Measurements from ENCODE around the gene AMELX. TPM values are rescaled to one million over a fixed set of nuclear protein-coding genes. Genes with fewer than 3 reads are reported as not detected.

Gene AMELX
- total RNA-seq, 4 donors from 2014 or later: not detected

- WGBS, 2 donors: 68 to 69% methylated on average over 5 of the region's 5 CpGs
- Histone ChIP-seq H3K36me3 (no peaks in the 10 kb centered on the region), H3K4me3 (replicated peaks in 1 of 3) (no peak overlapping the region), H3K4me1 (peaks cover 0 to 4% of the 10 kb centered on the region in 2 donors), H3K27me3 (no peaks in the 10 kb centered on the region), H3K27ac (no peak overlapping the region), H3K9me3 (no peaks in the 10 kb centered on the region)
- intact Hi-C loops (cut with DNase I): no loop called here
- DNase-seq: no peak
- TF ChIP-seq POLR2A (IDR thresholded peaks at IDR 0.05): no peak
- TF ChIP-seq, protein P1, sequence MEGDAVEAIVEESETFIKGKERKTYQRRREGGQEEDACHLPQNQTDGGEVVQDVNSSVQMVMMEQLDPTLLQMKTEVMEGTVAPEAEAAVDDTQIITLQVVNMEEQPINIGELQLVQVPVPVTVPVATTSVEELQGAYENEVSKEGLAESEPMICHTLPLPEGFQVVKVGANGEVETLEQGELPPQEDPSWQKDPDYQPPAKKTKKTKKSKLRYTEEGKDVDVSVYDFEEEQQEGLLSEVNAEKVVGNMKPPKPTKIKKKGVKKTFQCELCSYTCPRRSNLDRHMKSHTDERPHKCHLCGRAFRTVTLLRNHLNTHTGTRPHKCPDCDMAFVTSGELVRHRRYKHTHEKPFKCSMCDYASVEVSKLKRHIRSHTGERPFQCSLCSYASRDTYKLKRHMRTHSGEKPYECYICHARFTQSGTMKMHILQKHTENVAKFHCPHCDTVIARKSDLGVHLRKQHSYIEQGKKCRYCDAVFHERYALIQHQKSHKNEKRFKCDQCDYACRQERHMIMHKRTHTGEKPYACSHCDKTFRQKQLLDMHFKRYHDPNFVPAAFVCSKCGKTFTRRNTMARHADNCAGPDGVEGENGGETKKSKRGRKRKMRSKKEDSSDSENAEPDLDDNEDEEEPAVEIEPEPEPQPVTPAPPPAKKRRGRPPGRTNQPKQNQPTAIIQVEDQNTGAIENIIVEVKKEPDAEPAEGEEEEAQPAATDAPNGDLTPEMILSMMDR (IDR thresholded peaks at IDR 0.05): no peak
Measured at GRCh38 chrX:11296051-11296450, 2.8 kb downstream of the AMELX start.

DNA sequence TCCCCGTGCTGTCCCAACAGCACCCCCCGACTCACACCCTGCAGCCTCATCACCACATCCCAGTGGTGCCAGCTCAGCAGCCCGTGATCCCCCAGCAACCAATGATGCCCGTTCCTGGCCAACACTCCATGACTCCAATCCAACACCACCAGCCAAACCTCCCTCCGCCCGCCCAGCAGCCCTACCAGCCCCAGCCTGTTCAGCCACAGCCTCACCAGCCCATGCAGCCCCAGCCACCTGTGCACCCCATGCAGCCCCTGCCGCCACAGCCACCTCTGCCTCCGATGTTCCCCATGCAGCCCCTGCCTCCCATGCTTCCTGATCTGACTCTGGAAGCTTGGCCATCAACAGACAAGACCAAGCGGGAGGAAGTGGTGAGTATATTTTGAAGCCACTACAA, 5.4 kb downstream of the AMELX start:
- 93 to 95% methylated on average over 8 to 9 of the region's 9 CpGs for WGBS, 2 donors
- H3K27ac ChIP-seq: no peak overlapping the region

GRCh38 chrX:11304829-11305228, 11.6 kb downstream of the AMELX start:
- intact Hi-C loops (cut with DNase I): no loop called here

More for the DNA sequence above, 5.4 kb downstream of the AMELX start:
- Histone ChIP-seq H3K4me3 (replicated peaks in 1 of 3) (no peak overlapping the region), H3K4me1 (peaks cover 0 to 6% of the 10 kb centered on the region in 2 donors), H3K36me3 (no peaks in the 10 kb centered on the region), H3K27me3 (no peaks in the 10 kb centered on the region), H3K9me3 (no peaks in the 10 kb centered on the region)
- DNase-seq: no peak
- TF ChIP-seq, protein P1 (IDR thresholded peaks at IDR 0.05): no peak
- no peak for TF ChIP-seq POLR2A (IDR thresholded peaks at IDR 0.05)
- intact Hi-C loops (cut with DNase I): no loop called here

DNA sequence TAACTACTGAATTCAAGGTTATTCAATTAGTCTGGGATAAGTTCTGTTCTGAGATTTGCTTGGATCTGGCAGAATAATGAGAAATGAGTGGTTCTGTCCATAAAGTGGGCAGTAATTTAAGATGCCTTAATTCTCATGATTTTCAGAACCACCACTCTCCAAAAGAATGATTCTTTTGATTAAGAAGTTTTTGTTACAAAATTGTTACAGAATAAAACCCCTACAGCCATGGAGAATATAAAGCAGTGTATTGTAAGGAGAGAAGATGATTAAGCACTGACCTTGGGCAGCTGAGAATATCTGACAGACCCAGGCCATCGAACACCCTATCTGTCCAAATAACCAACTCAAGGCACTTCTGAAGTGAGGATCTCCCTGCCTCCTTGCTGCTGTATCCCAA, 12.4 kb downstream of the AMELX start:
- Histone ChIP-seq H3K36me3 (no peaks in the 10 kb centered on the region), H3K9me3 (no peaks in the 10 kb centered on the region), H3K27me3 (no peaks in the 10 kb centered on the region), H3K27ac (no peak overlapping the region), H3K4me1 (peaks cover 0 to 3% of the 10 kb centered on the region in 2 donors), H3K4me3 (replicated peaks in 1 of 3) (no peak overlapping the region)
- no peak for TF ChIP-seq POLR2A (IDR thresholded peaks at IDR 0.05)
- TF ChIP-seq, protein P1 (IDR thresholded peaks at IDR 0.05): no peak
- intact Hi-C loops (cut with DNase I): no loop called here
- DNase-seq: no peak
- WGBS, 2 donors: 63 to 83% methylated on average over 1 of the region's 1 CpG

More at GRCh38 chrX:11304829-11305228, 11.6 kb downstream of the AMELX start:
- Histone ChIP-seq H3K4me1 (peaks cover 0 to 3% of the 10 kb centered on the region in 2 donors), H3K36me3 (no peaks in the 10 kb centered on the region), H3K27me3 (no peaks in the 10 kb centered on the region), H3K9me3 (no peaks in the 10 kb centered on the region), H3K4me3 (replicated peaks in 1 of 3) (no peak overlapping the region), H3K27ac (no peak overlapping the region)
- DNase-seq: peak; percentile 50 to 58
- WGBS, 2 donors: 40 to 41% methylated on average over 5 to 6 of the region's 6 CpGs
- TF ChIP-seq POLR2A (IDR thresholded peaks at IDR 0.05): no peak
- TF ChIP-seq, protein P1 (IDR thresholded peaks at IDR 0.05): no peak

DNA sequence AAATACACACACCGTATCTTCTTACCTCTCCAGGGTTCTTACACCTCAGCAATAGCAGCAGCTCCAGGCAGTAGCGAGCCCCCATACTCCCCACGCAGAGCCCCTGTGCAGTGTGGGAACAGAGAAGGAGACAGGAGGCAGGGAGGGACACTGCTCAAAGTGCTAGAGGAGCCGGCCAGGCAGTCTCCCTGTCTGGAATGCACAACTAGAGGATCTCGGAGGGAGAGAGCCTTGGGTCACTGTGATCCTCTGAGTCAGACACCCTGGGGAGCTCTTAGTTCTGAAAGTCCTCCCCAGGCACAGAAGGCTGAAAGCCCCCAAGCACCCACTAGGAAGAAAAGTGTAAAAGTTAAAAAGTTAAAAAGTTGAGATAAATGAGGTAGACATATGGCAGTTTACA, 16.0 kb downstream of the AMELX start:
- intact Hi-C loops (cut with DNase I): no loop called here
- WGBS, 2 donors: 90 to 95% methylated on average over 3 to 5 of the region's 5 CpGs
- no peak for DNase-seq

More for the DNA sequence above, 16.0 kb downstream of the AMELX start:
- no peaks in the 10 kb centered on the region for H3K4me1 ChIP-seq
- H3K36me3 ChIP-seq: no peaks in the 10 kb centered on the region
- no peaks in the 10 kb centered on the region for H3K9me3 ChIP-seq
- H3K27me3 ChIP-seq: no peaks in the 10 kb centered on the region
- no peak overlapping the region for H3K4me3 ChIP-seq (replicated peaks in 1 of 3)
- no peak for TF ChIP-seq POLR2A (IDR thresholded peaks at IDR 0.05)
- TF ChIP-seq, protein P1 (IDR thresholded peaks at IDR 0.05): no peak
- H3K27ac ChIP-seq: no peak overlapping the region
